GM19372 (cell line): Measurements from ENCODE around the gene EFS.

Experiments
- ATAC-seq: cut with Tn5 transposase; IDR thresholded peaks from one replicate; pipeline ENCODE4 v1.9.1; 2021; ENCODE audit warnings: mild to moderate bottlenecking, low read depth, moderate library complexity; ENCODE audit not compliant: unreplicated experiment

The EFS gene

GRCh38 chr14:23359722-23360447 lies 5.1 kb downstream of the EFS start:
- no peak for ATAC-seq

- no peak for ATAC-seq
Measured at GRCh38 chr14:23359167-23359626, 5.8 kb downstream of the EFS start.

DNA sequence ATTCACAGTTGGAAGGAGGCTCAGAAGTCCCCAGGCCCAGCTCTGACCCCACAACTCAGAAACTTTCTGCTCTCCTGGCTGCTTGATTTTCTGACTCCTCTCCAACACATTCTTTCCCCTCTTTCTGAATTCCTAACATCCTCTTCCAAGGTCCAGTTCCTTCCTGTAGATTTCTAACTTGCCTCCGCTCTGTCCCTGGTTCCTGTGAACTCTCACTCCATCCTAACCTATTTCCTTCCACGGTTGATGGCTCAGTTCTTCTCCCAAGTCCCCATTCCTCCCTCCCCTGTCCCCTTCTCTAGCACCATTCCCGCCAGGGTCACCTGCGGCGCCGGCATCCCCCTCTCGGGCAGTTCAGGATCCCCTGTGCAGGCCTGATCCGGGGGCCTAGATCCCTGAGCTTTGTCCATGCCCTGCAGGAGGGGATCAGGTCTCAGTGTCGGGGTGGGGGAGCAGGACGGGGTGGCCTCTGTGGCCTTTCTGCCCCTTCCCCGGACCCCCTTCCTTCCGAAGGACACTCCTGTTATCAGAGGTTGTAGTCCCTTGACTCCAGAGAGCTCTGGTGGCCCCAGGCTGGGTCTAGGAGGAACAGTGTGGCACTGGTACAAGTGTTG lies 6.3 kb downstream of the EFS start:
- no peak for ATAC-seq

DNA sequence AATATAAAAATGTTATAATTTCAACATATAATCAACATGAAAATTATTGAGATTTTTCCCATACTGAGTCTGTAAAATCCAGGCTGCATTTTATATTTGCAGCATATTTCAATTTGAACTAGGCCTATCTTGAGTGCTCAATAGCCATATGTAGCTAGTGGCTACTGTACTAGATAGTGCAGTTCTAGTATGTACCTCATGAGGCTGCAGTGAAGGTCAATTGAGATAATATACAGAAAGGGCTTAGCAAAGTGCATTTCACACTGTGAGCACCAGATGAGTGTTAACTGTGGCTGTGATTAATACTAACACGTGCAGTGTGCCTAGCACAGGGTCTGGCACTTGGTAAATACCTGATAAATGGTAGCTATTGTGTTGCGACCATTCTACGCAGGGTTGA lies 6.9 kb downstream of the EFS start:
- ATAC-seq: no peak

DNA sequence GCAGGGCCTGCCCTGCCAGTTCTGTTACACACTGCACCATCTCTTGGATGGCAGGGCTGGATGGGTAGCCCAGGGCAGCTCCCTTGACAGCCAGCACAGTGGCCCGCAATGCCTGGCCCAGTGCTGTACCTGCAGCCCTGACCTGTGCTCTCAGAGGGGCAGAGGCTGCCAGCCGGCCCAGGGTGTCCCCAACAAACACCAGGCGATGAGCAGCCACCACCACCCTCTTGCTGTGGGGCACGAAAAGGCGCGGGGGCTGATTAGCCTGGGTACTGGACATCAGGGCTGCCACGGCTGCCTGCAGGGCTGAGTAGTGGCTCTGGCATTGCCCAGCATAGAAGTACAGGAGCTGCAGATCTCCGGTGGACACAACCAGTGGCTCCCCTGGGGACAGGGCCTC lies 7.7 kb downstream of the EFS start:
- ATAC-seq: no peak

GRCh38 chr14:23356662-23357061 lies 8.3 kb downstream of the EFS start:
- no peak for ATAC-seq

DNA sequence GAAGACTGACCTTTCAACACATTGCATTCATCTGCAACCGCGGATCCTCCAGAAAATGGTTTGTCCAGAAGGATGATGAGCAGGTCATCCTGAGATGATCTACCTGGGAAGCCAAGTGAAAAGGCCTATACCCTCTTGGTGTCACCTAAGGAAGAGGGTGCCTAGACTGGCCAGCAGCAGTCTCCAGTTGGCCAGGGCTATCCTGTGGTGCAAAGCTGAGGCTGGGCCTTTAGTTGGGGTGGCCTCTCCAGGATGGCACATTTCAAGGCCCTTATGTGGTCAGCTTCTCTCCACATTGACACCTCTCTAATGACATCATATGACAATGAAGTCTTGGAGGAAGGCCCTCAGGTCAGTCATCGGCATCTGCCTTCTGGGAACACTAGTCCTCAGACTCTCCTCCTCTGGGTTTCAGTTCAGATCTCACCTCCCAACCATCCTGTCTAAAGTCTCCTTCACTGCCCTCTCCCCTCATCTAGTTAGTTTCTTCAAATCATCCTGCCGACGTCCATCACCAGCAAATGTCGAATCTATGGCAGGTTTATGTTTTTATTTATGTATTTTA lies 9.0 kb downstream of the EFS start:
- no peak for ATAC-seq

DNA sequence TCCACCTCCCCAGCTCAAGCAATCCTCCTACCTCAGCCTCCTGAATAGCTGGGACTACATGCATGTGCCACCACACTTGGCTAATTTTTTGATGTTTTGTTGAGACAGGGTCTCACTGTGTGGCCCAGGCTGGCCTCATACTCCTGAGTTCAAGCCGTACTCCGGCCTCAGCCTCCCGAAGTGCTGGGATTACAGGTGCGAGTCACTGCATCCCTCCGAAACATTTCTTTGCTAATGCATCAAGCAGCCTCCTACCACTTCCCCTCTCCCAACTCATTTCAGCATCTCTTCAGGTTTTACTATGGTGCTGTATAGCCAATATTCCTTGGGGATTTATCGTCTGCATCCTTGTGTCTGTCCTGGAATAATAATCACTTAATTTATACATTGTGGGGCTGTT lies 10.0 kb downstream of the EFS start:
- no peak for ATAC-seq

DNA sequence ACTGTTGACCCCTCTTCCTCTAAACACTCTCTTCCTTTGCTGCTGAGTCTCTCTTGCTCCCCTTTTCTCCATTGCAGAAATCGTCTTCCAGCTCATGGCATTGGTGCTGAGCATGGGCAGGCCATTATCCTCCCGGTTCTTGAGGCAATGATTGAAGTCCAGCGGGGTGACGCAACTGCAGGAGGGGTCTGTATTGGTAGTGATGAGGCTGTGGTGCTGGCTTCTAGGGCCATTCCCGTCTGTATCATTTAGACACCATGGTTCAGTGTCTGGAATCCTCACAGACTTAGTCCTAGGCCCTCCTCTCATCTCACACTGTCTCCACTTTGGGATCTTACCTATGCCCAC lies 11.6 kb downstream of the EFS start:
- ATAC-seq: no peak

DNA sequence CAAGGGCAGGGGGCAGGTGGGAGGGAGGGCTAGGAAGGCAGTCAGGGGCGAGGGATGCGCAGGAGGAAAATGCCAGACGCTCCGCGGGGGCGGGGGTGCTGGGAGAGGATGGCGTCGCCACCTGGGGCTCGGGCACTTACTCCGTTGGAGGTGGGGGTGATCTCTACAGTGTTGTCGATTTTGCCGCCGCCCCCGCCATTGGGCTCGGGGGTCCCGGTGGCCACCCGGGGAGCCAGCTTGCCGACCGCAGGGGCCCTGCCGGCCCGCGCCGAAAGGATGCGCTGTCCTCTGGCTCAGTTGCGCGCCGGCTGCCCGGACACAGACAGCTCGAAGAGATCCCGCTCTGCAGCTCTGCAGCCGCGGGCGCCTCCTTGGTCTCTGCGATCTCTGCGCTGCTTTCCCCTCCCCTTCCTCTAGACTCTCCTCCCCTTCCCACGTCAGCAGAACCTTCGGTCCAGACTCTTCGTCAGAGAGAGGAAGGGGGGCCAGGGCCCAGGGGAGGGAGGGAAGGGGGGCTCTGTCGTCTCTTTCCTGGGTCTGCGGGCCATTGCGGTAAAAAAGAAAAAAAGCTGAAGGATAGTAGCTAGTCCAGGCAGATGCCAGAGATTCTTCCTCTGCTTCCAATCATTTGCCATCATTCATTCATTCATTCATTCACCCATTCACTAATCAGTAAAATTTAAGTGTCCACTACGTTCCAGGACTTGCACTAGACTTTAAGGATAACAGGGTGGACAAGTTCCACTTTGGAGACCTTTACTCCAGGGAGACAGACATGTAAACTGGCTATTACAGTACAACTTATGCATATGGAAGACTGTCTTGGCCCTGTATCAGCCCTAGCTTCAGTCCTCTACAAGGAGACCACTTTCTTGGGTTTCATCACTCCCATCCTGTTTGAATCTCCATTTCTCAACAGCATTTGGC lies 12.2 kb downstream of the EFS start, which contains the start of gene SLC22A17:
Gene SLC22A17, minus strand, starts transcription at position 382 of the 927 bp plus-strand sequence.
- no peak for ATAC-seq

DNA sequence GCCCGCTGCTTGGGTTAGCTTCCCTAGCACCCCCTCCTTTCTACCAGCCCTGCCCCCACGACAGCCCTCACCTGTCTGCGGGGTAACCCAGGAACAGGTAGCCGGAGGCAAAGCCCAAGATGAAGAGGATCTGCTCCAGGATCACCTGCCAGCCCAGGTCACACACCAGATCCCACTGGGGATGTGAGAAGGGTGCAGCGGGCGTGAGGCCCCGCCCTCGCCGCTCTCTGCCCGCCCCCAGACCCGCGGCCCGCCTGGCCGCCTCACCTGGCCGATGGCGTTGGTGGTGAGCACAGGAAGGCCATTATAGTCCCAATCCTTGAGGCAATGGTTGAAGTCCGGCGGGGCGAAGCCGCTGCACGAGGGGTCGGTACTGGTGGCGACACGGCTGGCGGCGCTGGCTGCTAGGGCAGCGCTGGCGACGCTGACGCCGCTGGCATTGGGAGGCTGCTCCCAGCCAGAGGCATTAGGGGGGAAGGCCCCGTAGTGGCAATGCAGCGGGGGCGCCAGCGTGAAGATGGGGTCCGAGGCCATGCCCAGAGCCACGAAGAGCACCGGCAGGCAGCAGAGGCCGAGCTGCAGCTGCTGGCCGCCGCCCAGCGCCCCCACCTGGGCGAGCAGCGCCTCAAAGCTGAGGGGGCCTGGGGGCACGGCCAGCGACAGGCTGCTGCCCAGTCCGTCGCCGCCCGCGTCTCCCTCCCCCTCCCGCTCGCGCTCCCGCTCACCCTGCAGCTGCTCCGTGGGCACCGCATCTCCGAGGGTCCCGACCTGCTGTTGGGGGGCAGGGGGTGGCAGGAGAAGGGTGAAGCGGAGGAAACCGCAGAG lies 13.1 kb downstream of the EFS start:
- ATAC-seq: no peak

- no peak for ATAC-seq
Measured at GRCh38 chr14:23349156-23349845, 15.7 kb downstream of the EFS start.

DNA sequence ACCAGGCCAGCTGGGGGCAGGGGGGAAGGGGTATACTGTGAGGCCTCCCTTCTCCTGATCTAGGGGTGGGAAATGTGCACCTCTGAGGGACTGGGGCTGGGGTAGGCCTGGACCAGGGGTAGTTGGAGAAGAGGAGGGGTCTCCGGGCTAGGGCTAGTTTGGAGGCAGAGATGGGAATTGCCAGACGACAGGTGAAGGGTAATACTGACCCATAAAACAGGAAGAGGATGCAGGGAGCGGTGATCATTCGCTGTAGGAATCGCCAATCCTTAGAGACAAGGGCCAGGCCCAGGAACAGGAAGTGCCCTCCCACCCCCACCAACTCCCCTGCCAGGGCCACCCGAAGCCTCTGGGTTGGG lies 16.7 kb downstream of the EFS start:
- no peak for ATAC-seq

GRCh38 chr14:23347406-23348296 lies 17.3 kb downstream of the EFS start:
- ATAC-seq: no peak

DNA sequence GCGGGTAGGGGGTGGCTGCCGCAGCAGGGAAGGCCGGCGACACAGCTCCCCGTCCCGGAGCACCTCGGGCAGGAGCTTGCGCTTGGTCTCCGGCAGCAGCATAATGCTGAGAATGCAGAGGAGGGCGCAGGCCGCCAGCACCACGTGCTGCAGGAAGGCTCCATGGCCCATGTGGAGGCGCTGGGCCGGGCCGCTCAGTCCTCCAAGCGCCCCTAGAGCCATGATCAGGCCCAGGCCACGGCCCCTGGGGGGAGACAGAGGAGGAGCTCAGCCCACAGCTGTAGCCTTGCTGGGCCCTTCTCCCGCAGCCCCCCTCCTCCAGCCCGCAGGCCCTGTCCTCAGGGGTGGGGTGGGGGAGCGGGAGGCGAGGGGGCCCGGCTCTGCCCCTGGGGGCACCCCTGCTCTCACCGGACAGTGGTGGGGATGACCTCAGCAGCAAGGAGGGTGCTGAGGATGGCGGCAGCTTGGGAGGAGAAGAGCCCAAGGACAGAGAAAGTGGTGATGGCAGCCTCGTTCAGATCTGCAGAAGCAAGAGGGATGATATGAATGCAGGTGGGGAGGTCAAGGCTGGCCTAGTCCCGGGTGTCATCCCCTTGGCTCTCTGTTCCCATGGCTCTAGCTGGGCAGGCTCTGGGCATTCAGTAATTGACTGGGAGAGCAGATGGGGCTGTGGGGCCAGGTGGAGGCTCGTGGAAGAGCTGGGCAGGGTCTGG lies 18.1 kb downstream of the EFS start:
- no peak for ATAC-seq

- no peak for ATAC-seq
Measured at GRCh38 chr14:23345987-23346692, 18.8 kb downstream of the EFS start.

DNA sequence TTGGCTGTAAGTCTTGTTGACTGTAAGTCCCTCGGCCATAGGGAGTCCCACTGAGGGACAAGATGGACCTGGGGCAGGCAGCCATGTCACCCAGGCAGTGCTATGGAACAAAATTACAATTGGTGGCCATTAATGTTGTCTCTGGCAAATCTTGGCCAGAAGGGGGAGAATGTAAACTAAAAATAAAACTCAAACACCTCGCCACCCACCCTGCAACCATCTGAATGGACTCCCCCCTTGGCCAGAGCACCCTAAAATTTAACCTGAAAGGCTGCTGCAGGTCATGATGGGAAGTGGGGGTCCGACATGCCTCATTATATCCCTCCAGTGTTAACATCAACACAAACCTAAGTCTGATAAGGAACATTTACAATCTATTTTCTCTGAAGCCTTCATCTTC lies 20.5 kb downstream of the EFS start:
- ATAC-seq: no peak
